HEK293 (cell line): Measurements from ENCODE around the gene MAGI2.

Source experiments
- CTCF ChIA-PET: fragments of 350-600 bp; formaldehyde crosslinking; extraction: SDS; loops from one replicate; lab custom pipeline; 2021; ENCODE audit warnings: antibody characterized with exemption; lab: Yijun Ruan, JAX
- POLR2A ChIA-PET: fragments of 300-600 bp; formaldehyde crosslinking; extraction: SDS; loops from one replicate; lab custom pipeline; 2020; ENCODE audit warnings: antibody characterized with exemption, inconsistent platforms; lab: Yijun Ruan, JAX
- H3K27ac ChIP-seq: fragments of 200-500 bp; sonication (Bioruptor generic); 2 replicates; pipeline ENCODE4 v1.5.1; 2014; ENCODE audit warnings: low read depth, low read length, control low read depth, inconsistent platforms; ENCODE audit errors: extremely low read depth
- H3K36me3 ChIP-seq, 2 experiments: fragments of 200-500 bp in 1 of 2; sonication (Bioruptor generic) in 1 of 2; 1 replicate in 1 of 2; 2 replicates in 1 of 2; pipeline ENCODE4 v1.5.1; 2014 to 2017; ENCODE audit warnings: inconsistent platforms in 2 of 2, low read length in 2 of 2; ENCODE audit not compliant: control insufficient read depth in 2 of 2, insufficient read depth in 1 of 2
- H3K4me1 ChIP-seq: fragments of 200-500 bp; sonication (Bioruptor generic); 2 replicates; pipeline ENCODE4 v1.5.1; 2014; ENCODE audit warnings: mild to moderate bottlenecking, low read length, inconsistent platforms; ENCODE audit not compliant: control insufficient read depth, insufficient read depth
- H3K4me3 ChIP-seq: 2 replicates; pipeline ENCODE4 v1.5.1; 2011; ENCODE audit warnings: low read depth, mild to moderate bottlenecking, control low read depth, low read length, moderate library complexity
- H3K9me3 ChIP-seq: fragments of 200-500 bp; sonication (Bioruptor generic); 2 replicates; pipeline ENCODE4 v1.5.1; 2014; ENCODE audit warnings: low read depth, low read length, inconsistent platforms; ENCODE audit not compliant: control insufficient read depth, insufficient read depth
- ATF2 ChIP-seq: fragments of 450-650 bp; formaldehyde crosslinking; IDR thresholded peaks from 2 replicates; pipeline ENCODE4 v1.5.1; 2016; ENCODE audit warnings: missing biosample characterization, missing genetic modification characterization, low read depth
- OVOL3 ChIP-seq: fragments of 450-650 bp; formaldehyde crosslinking; IDR thresholded peaks from 2 replicates; pipeline ENCODE4 v1.5.1; 2016; ENCODE audit warnings: missing biosample characterization, missing genetic modification characterization
- PRDM1 ChIP-seq: fragments of 450-650 bp; formaldehyde crosslinking; IDR thresholded peaks from 2 replicates; pipeline ENCODE4; 2016; ENCODE audit warnings: missing biosample characterization, missing genetic modification characterization
- REPIN1 ChIP-seq: fragments of 450-650 bp; formaldehyde crosslinking; IDR thresholded peaks from 2 replicates; pipeline ENCODE4 v1.5.1; 2017; ENCODE audit warnings: missing biosample characterization, missing genetic modification characterization, low read depth
- SETDB1 ChIP-seq: IDR thresholded peaks from one replicate; pipeline ENCODE4 v1.6.1; 2017; ENCODE audit warnings: mild to moderate bottlenecking, low read length, moderate library complexity, mixed read lengths; ENCODE audit not compliant: insufficient read length
- ZFP37 ChIP-seq: fragments of 450-650 bp; formaldehyde crosslinking; IDR thresholded peaks from 2 replicates; pipeline ENCODE4 v1.5.1; 2016; ENCODE audit warnings: missing biosample characterization, missing genetic modification characterization
- ZIC2 ChIP-seq: fragments of 450-650 bp; formaldehyde crosslinking; IDR thresholded peaks from 2 replicates; pipeline ENCODE4 v1.5.1; 2016; ENCODE audit warnings: missing biosample characterization, missing genetic modification characterization
- ZNF146 ChIP-seq: fragments of 450-650 bp; formaldehyde crosslinking; IDR thresholded peaks from 2 replicates; pipeline ENCODE4 v1.5.1; 2016; ENCODE audit warnings: missing biosample characterization, missing genetic modification characterization
- ZNF2 ChIP-seq: fragments of 450-650 bp; formaldehyde crosslinking; IDR thresholded peaks from 2 replicates; pipeline ENCODE4 v1.5.1; 2016; ENCODE audit warnings: missing biosample characterization, missing genetic modification characterization
- ZNF211 ChIP-seq: fragments of 450-650 bp; formaldehyde crosslinking; IDR thresholded peaks from 2 replicates; pipeline ENCODE4 v1.5.1; 2016; ENCODE audit warnings: low read depth, missing biosample characterization, missing genetic modification characterization
- ZNF239 ChIP-seq: fragments of 450-650 bp; formaldehyde crosslinking; IDR thresholded peaks from 2 replicates; pipeline ENCODE4 v1.5.1; 2016; ENCODE audit warnings: missing biosample characterization, missing genetic modification characterization
- ZNF311 ChIP-seq: fragments of 450-650 bp; formaldehyde crosslinking; IDR thresholded peaks from 2 replicates; pipeline ENCODE4 v1.5.1; 2017; ENCODE audit warnings: missing biosample characterization, missing genetic modification characterization, borderline replicate concordance
- ZNF335 ChIP-seq: fragments of 450-650 bp; formaldehyde crosslinking; conservative IDR thresholded peaks from 2 replicates; pipeline ENCODE4 v1.5.1; 2016; ENCODE audit warnings: missing biosample characterization, missing genetic modification characterization
- ZNF362 ChIP-seq: fragments of 450-650 bp; formaldehyde crosslinking; IDR thresholded peaks from 2 replicates; pipeline ENCODE4 v1.5.1; 2016; ENCODE audit warnings: missing biosample characterization, missing genetic modification characterization
- ZNF529 ChIP-seq: fragments of 450-650 bp; formaldehyde crosslinking; IDR thresholded peaks from 2 replicates; pipeline ENCODE4 v1.5.1; 2017; ENCODE audit warnings: missing genetic modification characterization, missing biosample characterization; ENCODE audit not compliant: insufficient replicate concordance
- ZNF585B ChIP-seq: fragments of 450-650 bp; formaldehyde crosslinking; IDR thresholded peaks from 2 replicates; pipeline ENCODE4 v1.5.1; 2016; ENCODE audit warnings: missing biosample characterization, missing genetic modification characterization
- ZNF600 ChIP-seq: fragments of 450-650 bp; formaldehyde crosslinking; IDR thresholded peaks from 2 replicates; pipeline ENCODE4 v1.5.1; 2016; ENCODE audit warnings: missing biosample characterization, missing genetic modification characterization
- ZNF658 ChIP-seq: fragments of 450-650 bp; formaldehyde crosslinking; IDR thresholded peaks from 2 replicates; pipeline ENCODE4; 2016; ENCODE audit warnings: missing biosample characterization, missing genetic modification characterization
- ZNF660 ChIP-seq: fragments of 450-650 bp; IDR thresholded peaks from 2 replicates; pipeline ENCODE4 v1.5.1; 2018; ENCODE audit warnings: missing biosample characterization, mild to moderate bottlenecking, missing genetic modification characterization
- ZNF701 ChIP-seq: fragments of 450-650 bp; formaldehyde crosslinking; IDR thresholded peaks from 2 replicates; pipeline ENCODE4 v1.5.1; 2016; ENCODE audit warnings: missing biosample characterization, missing genetic modification characterization
- ZSCAN16 ChIP-seq: fragments of 450-650 bp; formaldehyde crosslinking; IDR thresholded peaks from 2 replicates; pipeline ENCODE4 v1.5.1; 2016; ENCODE audit warnings: missing biosample characterization, missing genetic modification characterization

Gene MAGI2

GRCh38 chr7:79340212-79340611 lies 113.3 kb downstream of the MAGI2 start:
- H3K4me3 ChIP-seq = no peak overlapping the region
- CTCF ChIA-PET = interaction anchor here (0.8 kb wide), 1 partner anchor 69 kb away, joined by 3 read pairs; no protein-coding TSS in a partner anchor
- H3K4me1 ChIP-seq = no peaks in the 10 kb centered on the region
- H3K9me3 ChIP-seq = no peaks in the 10 kb centered on the region
- POLR2A ChIA-PET = no interaction called here
- TF ChIP-seq ZNF701 (no peak), OVOL3 (no peak), ZFP37 (no peak), SETDB1 (no peak), ZNF660 (no peak), PRDM1 (tag by site-specific recombination) (no peak), ZNF2 (tag by site-specific recombination) (no peak), ZNF239 (tag by site-specific recombination) (no peak), ZSCAN16 (no peak), ZNF658 (tag by site-specific recombination) (no peak)
- no peak overlapping the region for H3K27ac ChIP-seq
- H3K36me3 ChIP-seq = no peaks in the 10 kb centered on the region

- CTCF ChIA-PET = no interaction called here
Observed at GRCh38 chr7:79339208-79339925, 114.1 kb downstream of the MAGI2 start.

GRCh38 chr7:79337717-79338116 lies 115.8 kb downstream of the MAGI2 start:
- Histone ChIP-seq H3K9me3 (no peaks in the 10 kb centered on the region), H3K27ac (no peak overlapping the region), H3K4me1 (no peaks in the 10 kb centered on the region), H3K36me3 (no peaks in the 10 kb centered on the region), H3K4me3 (no peak overlapping the region)
- ChIA-PET POLR2A (no interaction called here), CTCF (no interaction called here)
- no peak for TF ChIP-seq ZNF146
- TF ChIP-seq ZNF701 = no peak

More at GRCh38 chr7:79339208-79339925, 114.1 kb downstream of the MAGI2 start:
- H3K4me1 ChIP-seq = no peaks in the 10 kb centered on the region
- H3K36me3 ChIP-seq = no peaks in the 10 kb centered on the region
- H3K4me3 ChIP-seq = no peak overlapping the region
- no peak overlapping the region for H3K27ac ChIP-seq
- no peak for TF ChIP-seq ZNF585B
- no peak for TF ChIP-seq ATF2 (tag by site-specific recombination)
- TF ChIP-seq ZNF529 (tag by site-specific recombination) = no peak
- no peak for TF ChIP-seq OVOL3
- TF ChIP-seq ZNF600 (tag by site-specific recombination) = no peak
- no peak for TF ChIP-seq ZNF362
- TF ChIP-seq ZNF335 (tag by site-specific recombination) = no peak
- no peak for TF ChIP-seq ZNF211
- no peak for TF ChIP-seq ZIC2 (tag by site-specific recombination)
- no peak for TF ChIP-seq ZNF311
- no peak for TF ChIP-seq REPIN1 (tag by site-specific recombination)
- no peak for TF ChIP-seq ZSCAN16
- no peaks in the 10 kb centered on the region for H3K9me3 ChIP-seq
- POLR2A ChIA-PET = no interaction called here
